GM23338 (cell line): ENCODE results near the gene FARP1. TPM values are rescaled to one million over a fixed set of nuclear protein-coding genes. Genes with fewer than 3 reads are reported as not detected.

ENCODE experiments used
- ATAC-seq: fragments of 200-7000 bp; cut with Tn5 transposase; 3 replicates; pipeline ENCODE4 v1.9.1; 2020
- DNase-seq: peaks from one replicate; pipeline ENCODE4 v3.0.0-alpha.2; 2015; ENCODE audit warnings: low spot score
- H2AFZ ChIP-seq: fragments of 200-600 bp; sonication (generic); 2 replicates; pipeline ENCODE4 v1.8.0; 2016; ENCODE audit warnings: antibody characterized with exemption, mild to moderate bottlenecking, moderate library complexity
- H3F3A ChIP-seq: fragments of 200-600 bp; sonication (generic); replicated peaks from 2 replicates; pipeline ENCODE4 v1.8.0; 2017; ENCODE audit warnings: antibody characterized with exemption, mixed run types, low read depth
- H3K27ac ChIP-seq: fragments of 200-600 bp; sonication (generic); 2 replicates; pipeline ENCODE4 v1.6.1; 2016; ENCODE audit warnings: low read depth
- H3K27me3 ChIP-seq: fragments of 200-600 bp; sonication (generic); 2 replicates; pipeline ENCODE4 v1.8.0; 2016; ENCODE audit warnings: mild to moderate bottlenecking, mixed run types, moderate library complexity; ENCODE audit not compliant: insufficient read depth
- H3K36me3 ChIP-seq: fragments of 200-600 bp; sonication (generic); 2 replicates; pipeline ENCODE4 v1.8.0; 2016; ENCODE audit warnings: mild to moderate bottlenecking; ENCODE audit not compliant: insufficient read depth
- H3K4me1 ChIP-seq: fragments of 200-600 bp; sonication (generic); 2 replicates; pipeline ENCODE4 v1.8.0; 2016; ENCODE audit warnings: mild to moderate bottlenecking, moderate library complexity; ENCODE audit not compliant: insufficient read depth
- H3K4me2 ChIP-seq: fragments of 200-600 bp; sonication (generic); 2 replicates; pipeline ENCODE4 v1.7.1; 2017; ENCODE audit warnings: mixed run types
- H3K4me3 ChIP-seq: fragments of 200-600 bp; sonication (generic); 2 replicates; pipeline ENCODE4 v1.6.1; 2016; ENCODE audit warnings: mixed run types
- H3K79me2 ChIP-seq: fragments of 200-600 bp; sonication (generic); replicated peaks from 2 replicates; pipeline ENCODE4 v1.8.0; 2017; ENCODE audit warnings: mild to moderate bottlenecking; ENCODE audit not compliant: insufficient read depth
- H3K9me2 ChIP-seq: fragments of 200-600 bp; sonication (generic); 2 replicates; pipeline ENCODE4 v1.8.0; 2017; ENCODE audit not compliant: insufficient read depth
- H4K20me1 ChIP-seq: fragments of 200-600 bp; sonication (generic); replicated peaks from 2 replicates; pipeline ENCODE4 v1.8.0; 2017; ENCODE audit warnings: mild to moderate bottlenecking; ENCODE audit not compliant: insufficient read depth
- H3K27ac Mint-ChIP-seq: 2 replicates; pipeline ENCODE4 v1.8.0; 2020; ENCODE audit warnings: inconsistent platforms, mild to moderate bottlenecking, moderate library complexity, mixed read lengths
- H3K27me3 Mint-ChIP-seq: 3 replicates; pipeline ENCODE4 v1.8.0; 2022; ENCODE audit warnings: low read depth, mild to moderate bottlenecking, moderate library complexity, mixed read lengths, inconsistent platforms; ENCODE audit not compliant: insufficient read depth, poor library complexity
- H3K36me3 Mint-ChIP-seq: 3 replicates; pipeline ENCODE4 v1.8.0; 2021; ENCODE audit warnings: low read depth, mild to moderate bottlenecking, inconsistent platforms, moderate library complexity, mixed read lengths
- H3K4me1 Mint-ChIP-seq: 3 replicates; pipeline ENCODE4 v1.8.0; 2020; ENCODE audit warnings: mild to moderate bottlenecking, inconsistent platforms, mixed read lengths
- H3K4me3 Mint-ChIP-seq: 3 replicates; pipeline ENCODE4 v1.8.0; 2021; ENCODE audit warnings: moderate library complexity, mild to moderate bottlenecking, inconsistent platforms, mixed read lengths
- H3K9me3 Mint-ChIP-seq: 3 replicates; pipeline ENCODE4 v1.8.0; 2020; ENCODE audit warnings: moderate library complexity, mild to moderate bottlenecking, inconsistent platforms, mixed read lengths
- CREB1 ChIP-seq: fragments of 250-450 bp; sonication (Bioruptor Pico); IDR thresholded peaks from 2 replicates; pipeline ENCODE4 v1.5.0; 2020; ENCODE audit warnings: low read depth, mild to moderate bottlenecking, moderate library complexity
- CTCF ChIP-seq, 2 experiments: fragments of 200-600 bp in 1 of 2; sonication (generic) in 1 of 2; conservative IDR thresholded peaks; 2 replicates each; pipeline versions ENCODE4 v1.5.1 to v1.6.1; 2016 to 2017; ENCODE audit warnings: antibody characterized with exemption in 2 of 2, low read depth in 2 of 2, mild to moderate bottlenecking in 2 of 2, moderate library complexity in 1 of 2
- ETS1 ChIP-seq: IDR thresholded peaks from 2 replicates; pipeline ENCODE4 v1.6.1; 2016; ENCODE audit warnings: antibody characterized with exemption
- EZH2 ChIP-seq: fragments of 200-600 bp; sonication (generic); IDR thresholded peaks from one replicate; pipeline ENCODE4 v1.8.0; 2017; ENCODE audit warnings: antibody characterized with exemption, mild to moderate bottlenecking, low read depth; ENCODE audit not compliant: unreplicated experiment
- EZH2phosphoT487 ChIP-seq: fragments of 200-600 bp; sonication (generic); IDR thresholded peaks from one replicate; pipeline ENCODE4 v1.8.1; 2018; ENCODE audit warnings: antibody characterized with exemption; ENCODE audit not compliant: unreplicated experiment
- POLR2AphosphoS5 ChIP-seq: IDR thresholded peaks from 2 replicates; pipeline ENCODE4 v1.6.1; 2016; ENCODE audit warnings: antibody characterized with exemption, low read depth
- STAT1 ChIP-seq: IDR thresholded peaks from one replicate; pipeline ENCODE4 v1.6.1; 2016; ENCODE audit warnings: antibody characterized with exemption; ENCODE audit not compliant: unreplicated experiment
- ZNF114 ChIP-seq: fragments of 250-450 bp; sonication (Bioruptor Pico); IDR thresholded peaks from 2 replicates; pipeline ENCODE4 v1.5.0; 2020; ENCODE audit warnings: mild to moderate bottlenecking, moderate library complexity
- ZNF331 ChIP-seq: fragments of 250-450 bp; sonication (Bioruptor Pico); IDR thresholded peaks from 2 replicates; pipeline ENCODE4 v1.5.0; 2020; ENCODE audit warnings: low read depth, mild to moderate bottlenecking, moderate library complexity
- ZNF462 ChIP-seq: fragments of 250-450 bp; sonication (Bioruptor Pico); IDR thresholded peaks from 2 replicates; pipeline ENCODE4 v1.5.0; 2020; ENCODE audit warnings: mild to moderate bottlenecking, moderate library complexity
- polyA plus RNA-seq: library from polyadenylated mRNA; unstranded; fragments of >200 nt; fragmentation: Nextera tagmentation; extraction: Ambion mirVana; gene quantifications from 2 replicates; pipeline ENCODE4 v1.2.1, GENCODE V29; 2016
- total RNA-seq: library from RNA; depleted of rRNA; stranded (reverse); fragments of >200 nt; shearing (Covaris generic); gene quantifications from 2 replicates; pipeline ENCODE4 v1.2.3, GENCODE V29; 2014

Gene FARP1
- total and polyA plus RNA-seq, 2 experiments from 2014 or later, result 53.6 to 82.5 TPM

- no peak overlapping the region for H2AFZ ChIP-seq
- H3K27ac Mint-ChIP-seq, result no peak overlapping the region; the same call in 1 of the 2 replicates
- H3K4me1 Mint-ChIP-seq, result peaks cover 27% of the 10 kb centered on the region
- no peak overlapping the region for H3K4me2 ChIP-seq
- no peak overlapping the region for H3K27ac ChIP-seq
- H3K4me1 ChIP-seq, result peaks cover 3% of the 10 kb centered on the region; the same call in 1 of the 2 replicates
- H3K4me3 Mint-ChIP-seq, result no peak overlapping the region
- H3K36me3 ChIP-seq, result no peaks in the 10 kb centered on the region
- ATAC-seq, result no peak
- peaks cover 49% of the 10 kb centered on the region for H3K79me2 ChIP-seq
- H3K36me3 Mint-ChIP-seq, result no peaks in the 10 kb centered on the region
- H3K9me3 Mint-ChIP-seq, result no peaks in the 10 kb centered on the region
- H3K9me2 ChIP-seq, result no peaks in the 10 kb centered on the region
- peaks cover 4% of the 10 kb centered on the region for H3K27me3 Mint-ChIP-seq
- no peaks in the 10 kb centered on the region for H3K27me3 ChIP-seq
- 0 out of 2 replicates have a peak, but pooled peaks cover 6% of the 10 kb centered on the region for H3F3A ChIP-seq
- no peak for DNase-seq
- H3K4me3 ChIP-seq, result no peak overlapping the region
- no peak for TF ChIP-seq ZNF462
- no peak for TF ChIP-seq ZNF331 (CRISPR knock-in tag)
- no peak for TF ChIP-seq ETS1
- no peak for TF ChIP-seq CTCF (conservative IDR thresholded peaks at IDR 0.05; ENCODE audit: low read depth in 2 of 2)
- no peak for TF ChIP-seq POLR2AphosphoS5
- no peak for TF ChIP-seq STAT1
- TF ChIP-seq EZH2phosphoT487, result no peak
- no peak for TF ChIP-seq ZNF114 (CRISPR knock-in tag)
- TF ChIP-seq EZH2, result no peak
- no peak for TF ChIP-seq CREB1 (CRISPR knock-in tag)
- no peaks in the 10 kb centered on the region; the same call in 1 of the 2 replicates for H4K20me1 ChIP-seq
Measured at GRCh38 chr13:98263841-98264240, 120.9 kb downstream of the FARP1 start.
